Liver (tissue), 3 donors: ENCODE results near the gene PPP2R5C.

Experiments used
- CTCF ChIP-seq: fragments of 150-350 bp; IDR thresholded peaks from 2 replicates; pipeline ENCODE4 v1.5.1; 2017; ENCODE audit warnings: improper control_type of control experiment, low read depth, low read length; ENCODE audit not compliant: missing input control
- EGR1 ChIP-seq, 2 donors: IDR thresholded peaks; 2 replicates each; pipeline ENCODE4 v1.6.1; 2016 to 2018; ENCODE audit warnings: antibody characterized with exemption in 2 of 2, low read depth in 2 of 2
- GABPA ChIP-seq, 2 donors: IDR thresholded peaks in 1 of 2; conservative IDR thresholded peaks in 1 of 2; 2 replicates each; pipeline ENCODE4 v1.6.1; 2016; ENCODE audit warnings: antibody characterized with exemption in 2 of 2, mild to moderate bottlenecking in 1 of 2, moderate library complexity in 1 of 2
- HNF4G ChIP-seq: IDR thresholded peaks from 2 replicates; pipeline ENCODE4 v1.6.1; 2016; ENCODE audit warnings: antibody characterized with exemption
- JUND ChIP-seq, 2 donors: IDR thresholded peaks; 2 replicates each; pipeline ENCODE4 v1.6.1; 2016; ENCODE audit warnings: antibody characterized with exemption in 2 of 2
- MAX ChIP-seq: IDR thresholded peaks from 2 replicates; pipeline ENCODE4 v1.6.1; 2016; ENCODE audit warnings: antibody characterized with exemption
- RAD21 ChIP-seq, 2 donors: IDR thresholded peaks; 2 replicates each; pipeline ENCODE4 v1.6.1; 2016; ENCODE audit warnings: antibody characterized with exemption in 2 of 2, mild to moderate bottlenecking in 2 of 2
- REST ChIP-seq: IDR thresholded peaks from 2 replicates; pipeline ENCODE4 v1.6.1; 2016; ENCODE audit warnings: antibody characterized with exemption, mild to moderate bottlenecking
- SP1 ChIP-seq: IDR thresholded peaks from 2 replicates; pipeline ENCODE4 v1.6.1; 2018; ENCODE audit warnings: antibody characterized with exemption, mild to moderate bottlenecking
- TAF1 ChIP-seq: conservative IDR thresholded peaks from 2 replicates; pipeline ENCODE4 v1.6.1; 2016; ENCODE audit warnings: antibody characterized with exemption, mild to moderate bottlenecking
- ZBTB33 ChIP-seq: IDR thresholded peaks from 2 replicates; pipeline ENCODE4 v1.6.1; 2016; ENCODE audit warnings: antibody characterized with exemption
- donor health status: healthy.
- donor health status: healthy.

GRCh38 chr14:101894365-101895081 lies 133.0 kb downstream of the PPP2R5C start:
- no peak for TF ChIP-seq CTCF
- no peak for TF ChIP-seq REST
- no peak for TF ChIP-seq JUND (IDR thresholded peaks at IDR 0.05)
- TF ChIP-seq RAD21 (IDR thresholded peaks at IDR 0.05), result no peak
- no peak for TF ChIP-seq ZBTB33
- TF ChIP-seq SP1, result no peak
- no peak for TF ChIP-seq EGR1 (IDR thresholded peaks at IDR 0.05; ENCODE audit: low read depth in 2 of 2)
- TF ChIP-seq GABPA (IDR thresholded peaks at IDR 0.05 in 1 of 2, conservative IDR thresholded peaks at IDR 0.05 in 1 of 2), result no peak
- no peak for TF ChIP-seq TAF1
- no peak for TF ChIP-seq MAX
- no peak for TF ChIP-seq HNF4G
